GM12878 (cell line): ENCODE results near the gene CFAP410. TPM values are rescaled to one million over a fixed set of nuclear protein-coding genes. Genes with fewer than 3 reads are reported as not detected.
A peak's percentile ranks its signal among the peaks of the same experiment; 100 is the strongest.

Experiments
- ASH2L ChIP-seq: fragments of 300-600, 200-600 bp; sonication (generic); IDR thresholded peaks from 2 replicates; pipeline ENCODE4 v1.6.1; 2017; ENCODE audit warnings: low read depth, mild to moderate bottlenecking, borderline replicate concordance
- CUX1 ChIP-seq: IDR thresholded peaks from 2 replicates; pipeline ENCODE4 v1.6.1; 2012; ENCODE audit warnings: improper control_type of control experiment, low read depth, low read length; ENCODE audit not compliant: insufficient replicate concordance
- EZH2 ChIP-seq: IDR thresholded peaks from 2 replicates; pipeline ENCODE4 v1.6.1; 2012; ENCODE audit warnings: low read depth, mild to moderate bottlenecking, control low read depth, inconsistent platforms, low read length, borderline replicate concordance; ENCODE audit not compliant: control insufficient read depth
- HCFC1 ChIP-seq: fragments of 150-350 bp; IDR thresholded peaks from 2 replicates; pipeline ENCODE4 v1.6.1; 2014; ENCODE audit warnings: low read length
- IRF4 ChIP-seq: IDR thresholded peaks from 2 replicates; pipeline ENCODE4 v1.6.1; 2011; ENCODE audit warnings: low read depth, low read length
- KDM1A ChIP-seq: fragments of 200-600 bp; sonication (generic); IDR thresholded peaks from 2 replicates; pipeline ENCODE4 v1.6.1; 2016; ENCODE audit warnings: borderline replicate concordance
- PAX5 ChIP-seq: IDR thresholded peaks from 2 replicates; pipeline ENCODE4 v1.6.1; 2011; ENCODE audit warnings: low read depth, low read length, borderline replicate concordance
- PML ChIP-seq: IDR thresholded peaks from 2 replicates; pipeline ENCODE4 v1.6.1; 2012; ENCODE audit warnings: low read length, inconsistent platforms
- RBBP5 ChIP-seq: fragments of 200-600 bp; sonication (generic); conservative IDR thresholded peaks from 2 replicates; pipeline ENCODE4 v1.6.1; 2016
- RELA ChIP-seq: fragments of 450-650 bp; IDR thresholded peaks from 2 replicates; pipeline ENCODE4 v1.8.0; 2014; ENCODE audit warnings: borderline replicate concordance; ENCODE audit not compliant: partially characterized antibody
- SMARCA5 ChIP-seq: fragments of 450-650 bp; IDR thresholded peaks from 2 replicates; pipeline ENCODE4 v1.6.1; 2017; ENCODE audit warnings: mild to moderate bottlenecking
- SRF ChIP-seq, 2 experiments: IDR thresholded peaks; 2 replicates each; pipeline ENCODE4 v1.6.1; 2011; ENCODE audit warnings: low read depth in 2 of 2, low read length in 2 of 2, mild to moderate bottlenecking in 1 of 2, moderate library complexity in 1 of 2
- SUZ12 ChIP-seq: fragments of 200-600 bp; sonication (generic); IDR thresholded peaks from one replicate; pipeline ENCODE4 v1.6.1; 2018; ENCODE audit warnings: antibody characterized with exemption, mild to moderate bottlenecking; ENCODE audit not compliant: unreplicated experiment
- ZNF687 ChIP-seq: fragments of 450-650 bp; IDR thresholded peaks from 2 replicates; pipeline ENCODE4 v1.6.1; 2017; ENCODE audit warnings: mild to moderate bottlenecking, moderate library complexity
- polyA plus RNA-seq, 11 experiments: library from polyadenylated mRNA; depleted of rRNA in 4 of 11; unstranded in 6 of 11; stranded (reverse) in 5 of 11; fragments of >200 nt; fragmentation: Nextera tagmentation in 4 of 11; fragmentation: Illumina TruSeq in 1 of 11; extraction: Ambion mirVana in 4 of 11; extraction: Trizol in 1 of 11; gene quantifications; 1 replicate in 1 of 11; 2 replicates in 10 of 11; pipeline versions ENCODE4 v1.2.1 to v1.2.3, GENCODE V29; 2011 to 2016; ENCODE audit warnings: inconsistent platforms in 2 of 11, missing spikeins in 2 of 11, low read depth in 1 of 11
- total RNA-seq, 4 experiments: library from RNA; depleted of rRNA in 3 of 4; stranded (reverse); fragments of >200 nt in 3 of 4; fragmentation: Illumina TruSeq in 1 of 4; extraction: Trizol in 1 of 4; gene quantifications; 2 replicates each; pipeline versions ENCODE4 v1.2.1 to v1.2.3, GENCODE V29; 2013 to 2021
- TF ChIP-seq, protein P1 (sequence below): fragments of 450-650 bp; IDR thresholded peaks from 2 replicates; pipeline ENCODE4 v1.6.1; 2016; ENCODE audit warnings: mild to moderate bottlenecking
- TF ChIP-seq, protein P2 (sequence below), 3 experiments: IDR thresholded peaks in 2 of 3; conservative IDR thresholded peaks in 1 of 3; 2 replicates each; pipeline ENCODE4 v1.5.1; 2011; ENCODE audit warnings: low read depth in 3 of 3, low read length in 3 of 3, mild to moderate bottlenecking in 3 of 3, control low read depth in 2 of 3, moderate library complexity in 2 of 3, inconsistent platforms in 1 of 3, mixed read lengths in 1 of 3; ENCODE audit not compliant: control insufficient read depth in 2 of 3, insufficient read depth in 1 of 3; ENCODE audit errors: extremely low read depth in 1 of 3

CFAP410 gene
- total and polyA plus RNA-seq, 10 of the 15 experiments (the other 5 are each of a cell fraction or from before 2014, with no cell fraction given): 0.14 to 24.8 (median 11.3) TPM

- TF ChIP-seq ZNF687 (no peak; the same call in 1 of the 2 replicates), HCFC1 (peak; percentile 85), SMARCA5 (peak; percentile 85), SUZ12 (no peak), KDM1A (no peak), SRF (IDR thresholded peaks at IDR 0.05; ENCODE audit: low read depth in 2 of 2, low read length in 2 of 2) (peak in 1 of 2 experiments; percentile 95; a peak in 3 of 4 replicates), RELA (peak; percentile 1), PML (peak; percentile 93), IRF4 (no peak), PAX5 (peak; percentile 60; the same call in 1 of the 2 replicates), EZH2 (no peak), CUX1 (no peak), ASH2L (no peak), RBBP5 (no peak)
- TF ChIP-seq, protein P1, sequence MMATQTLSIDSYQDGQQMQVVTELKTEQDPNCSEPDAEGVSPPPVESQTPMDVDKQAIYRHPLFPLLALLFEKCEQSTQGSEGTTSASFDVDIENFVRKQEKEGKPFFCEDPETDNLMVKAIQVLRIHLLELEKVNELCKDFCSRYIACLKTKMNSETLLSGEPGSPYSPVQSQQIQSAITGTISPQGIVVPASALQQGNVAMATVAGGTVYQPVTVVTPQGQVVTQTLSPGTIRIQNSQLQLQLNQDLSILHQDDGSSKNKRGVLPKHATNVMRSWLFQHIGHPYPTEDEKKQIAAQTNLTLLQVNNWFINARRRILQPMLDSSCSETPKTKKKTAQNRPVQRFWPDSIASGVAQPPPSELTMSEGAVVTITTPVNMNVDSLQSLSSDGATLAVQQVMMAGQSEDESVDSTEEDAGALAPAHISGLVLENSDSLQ: peak; percentile 76
- TF ChIP-seq, protein P2, sequence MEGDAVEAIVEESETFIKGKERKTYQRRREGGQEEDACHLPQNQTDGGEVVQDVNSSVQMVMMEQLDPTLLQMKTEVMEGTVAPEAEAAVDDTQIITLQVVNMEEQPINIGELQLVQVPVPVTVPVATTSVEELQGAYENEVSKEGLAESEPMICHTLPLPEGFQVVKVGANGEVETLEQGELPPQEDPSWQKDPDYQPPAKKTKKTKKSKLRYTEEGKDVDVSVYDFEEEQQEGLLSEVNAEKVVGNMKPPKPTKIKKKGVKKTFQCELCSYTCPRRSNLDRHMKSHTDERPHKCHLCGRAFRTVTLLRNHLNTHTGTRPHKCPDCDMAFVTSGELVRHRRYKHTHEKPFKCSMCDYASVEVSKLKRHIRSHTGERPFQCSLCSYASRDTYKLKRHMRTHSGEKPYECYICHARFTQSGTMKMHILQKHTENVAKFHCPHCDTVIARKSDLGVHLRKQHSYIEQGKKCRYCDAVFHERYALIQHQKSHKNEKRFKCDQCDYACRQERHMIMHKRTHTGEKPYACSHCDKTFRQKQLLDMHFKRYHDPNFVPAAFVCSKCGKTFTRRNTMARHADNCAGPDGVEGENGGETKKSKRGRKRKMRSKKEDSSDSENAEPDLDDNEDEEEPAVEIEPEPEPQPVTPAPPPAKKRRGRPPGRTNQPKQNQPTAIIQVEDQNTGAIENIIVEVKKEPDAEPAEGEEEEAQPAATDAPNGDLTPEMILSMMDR (IDR thresholded peaks at IDR 0.05 in 2 of 3, conservative IDR thresholded peaks at IDR 0.05 in 1 of 3; ENCODE audit: control insufficient read depth in 2 of 3, extremely low read depth in 1 of 3, insufficient read depth in 1 of 3, low read depth in 3 of 3, low read length in 3 of 3): no peak
These were observed at the start of gene CFAP410 (continued) for GRCh38 chr21:44338971-44339910.
